Measurements from ENCODE around the gene TMEM252.

DNA sequence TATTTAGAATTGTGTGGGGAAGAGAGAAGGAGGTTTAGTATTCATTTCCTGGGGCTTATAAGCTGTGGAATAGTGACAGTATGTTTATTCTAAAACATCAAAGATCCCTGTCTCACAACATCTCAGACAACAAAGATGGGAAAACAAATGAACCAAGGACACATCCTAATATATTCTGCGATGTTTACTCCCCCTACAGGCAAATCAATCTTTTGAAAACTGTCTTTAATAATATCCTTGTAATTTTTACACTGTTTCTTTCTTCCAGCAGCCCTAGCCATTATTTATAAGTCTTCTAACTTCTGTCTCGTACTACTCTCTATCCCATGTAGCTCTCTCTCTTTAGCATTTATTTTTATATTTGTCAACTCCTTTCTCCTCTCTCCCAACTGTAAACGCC lies 33.5 kb upstream of the TMEM252 start:
- TF ChIP-seq, protein P1, sequence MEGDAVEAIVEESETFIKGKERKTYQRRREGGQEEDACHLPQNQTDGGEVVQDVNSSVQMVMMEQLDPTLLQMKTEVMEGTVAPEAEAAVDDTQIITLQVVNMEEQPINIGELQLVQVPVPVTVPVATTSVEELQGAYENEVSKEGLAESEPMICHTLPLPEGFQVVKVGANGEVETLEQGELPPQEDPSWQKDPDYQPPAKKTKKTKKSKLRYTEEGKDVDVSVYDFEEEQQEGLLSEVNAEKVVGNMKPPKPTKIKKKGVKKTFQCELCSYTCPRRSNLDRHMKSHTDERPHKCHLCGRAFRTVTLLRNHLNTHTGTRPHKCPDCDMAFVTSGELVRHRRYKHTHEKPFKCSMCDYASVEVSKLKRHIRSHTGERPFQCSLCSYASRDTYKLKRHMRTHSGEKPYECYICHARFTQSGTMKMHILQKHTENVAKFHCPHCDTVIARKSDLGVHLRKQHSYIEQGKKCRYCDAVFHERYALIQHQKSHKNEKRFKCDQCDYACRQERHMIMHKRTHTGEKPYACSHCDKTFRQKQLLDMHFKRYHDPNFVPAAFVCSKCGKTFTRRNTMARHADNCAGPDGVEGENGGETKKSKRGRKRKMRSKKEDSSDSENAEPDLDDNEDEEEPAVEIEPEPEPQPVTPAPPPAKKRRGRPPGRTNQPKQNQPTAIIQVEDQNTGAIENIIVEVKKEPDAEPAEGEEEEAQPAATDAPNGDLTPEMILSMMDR (IDR thresholded peaks at IDR 0.05; ENCODE audit: insufficient read depth, low read depth, low read length): no peak
- no peak for TF ChIP-seq EZH2 (IDR thresholded peaks at IDR 0.05; ENCODE audit: insufficient read depth, low read length)

Measured in astrocyte (in vitro differentiated cells and primary cell).